Kidney epithelial cell (primary cell): Measurements from ENCODE around the gene SAP25. TPM values are rescaled to one million over a fixed set of nuclear protein-coding genes. Genes with fewer than 3 reads are reported as not detected.

Source experiments
- DNase-seq: peaks from one replicate; pipeline ENCODE4 v3.0.0-alpha.2; 2010; ENCODE audit warnings: low read depth
- H3K27me3 ChIP-seq: 2 replicates; pipeline ENCODE4 v1.6.0; 2011; ENCODE audit warnings: low read length; ENCODE audit not compliant: control insufficient read depth, insufficient read depth
- H3K36me3 ChIP-seq: 2 replicates; pipeline ENCODE4 v1.5.1; 2011; ENCODE audit warnings: low read length; ENCODE audit not compliant: control insufficient read depth, insufficient read depth
- H3K4me3 ChIP-seq: 2 replicates; pipeline ENCODE4 v1.5.1; 2011; ENCODE audit warnings: low read depth, mild to moderate bottlenecking, control low read depth, low read length
- total RNA-seq: library from RNA; depleted of rRNA; stranded (reverse); fragments of >200 nt; gene quantifications from 2 replicates; pipeline ENCODE4 v1.2.3, GENCODE V29; 2015
- TF ChIP-seq, protein P1 (sequence below): IDR thresholded peaks from 2 replicates; pipeline ENCODE4 v1.5.1; 2011; ENCODE audit warnings: mild to moderate bottlenecking, moderate library complexity, low read length, control low read depth, inconsistent platforms; ENCODE audit not compliant: insufficient read depth, poor library complexity, severe bottlenecking

The SAP25 gene
- total RNA-seq, 1 donor from 2014 or later: not detected

DNA sequence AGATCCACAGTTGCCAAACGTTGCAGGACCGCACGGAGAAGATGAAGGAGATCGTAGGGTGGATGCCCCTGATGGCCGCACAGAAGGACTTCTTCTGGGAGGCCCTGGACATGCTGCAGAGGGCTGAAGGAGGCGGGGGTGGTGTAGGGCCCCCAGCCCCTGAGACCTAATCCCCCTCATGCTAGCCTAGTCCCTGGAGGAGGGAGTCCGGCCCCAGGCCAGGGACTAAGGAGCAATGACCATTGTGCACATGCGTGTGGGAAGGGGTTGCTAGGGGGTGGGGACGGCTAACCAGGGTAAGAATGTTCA is 27.0 kb upstream of the SAP25 start:
- Histone ChIP-seq H3K27me3 (no peaks in the 10 kb centered on the region), H3K4me3 (no peak overlapping the region), H3K36me3 (no peaks in the 10 kb centered on the region)
- TF ChIP-seq, protein P1, sequence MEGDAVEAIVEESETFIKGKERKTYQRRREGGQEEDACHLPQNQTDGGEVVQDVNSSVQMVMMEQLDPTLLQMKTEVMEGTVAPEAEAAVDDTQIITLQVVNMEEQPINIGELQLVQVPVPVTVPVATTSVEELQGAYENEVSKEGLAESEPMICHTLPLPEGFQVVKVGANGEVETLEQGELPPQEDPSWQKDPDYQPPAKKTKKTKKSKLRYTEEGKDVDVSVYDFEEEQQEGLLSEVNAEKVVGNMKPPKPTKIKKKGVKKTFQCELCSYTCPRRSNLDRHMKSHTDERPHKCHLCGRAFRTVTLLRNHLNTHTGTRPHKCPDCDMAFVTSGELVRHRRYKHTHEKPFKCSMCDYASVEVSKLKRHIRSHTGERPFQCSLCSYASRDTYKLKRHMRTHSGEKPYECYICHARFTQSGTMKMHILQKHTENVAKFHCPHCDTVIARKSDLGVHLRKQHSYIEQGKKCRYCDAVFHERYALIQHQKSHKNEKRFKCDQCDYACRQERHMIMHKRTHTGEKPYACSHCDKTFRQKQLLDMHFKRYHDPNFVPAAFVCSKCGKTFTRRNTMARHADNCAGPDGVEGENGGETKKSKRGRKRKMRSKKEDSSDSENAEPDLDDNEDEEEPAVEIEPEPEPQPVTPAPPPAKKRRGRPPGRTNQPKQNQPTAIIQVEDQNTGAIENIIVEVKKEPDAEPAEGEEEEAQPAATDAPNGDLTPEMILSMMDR: no peak
- DNase-seq: no peak

DNA sequence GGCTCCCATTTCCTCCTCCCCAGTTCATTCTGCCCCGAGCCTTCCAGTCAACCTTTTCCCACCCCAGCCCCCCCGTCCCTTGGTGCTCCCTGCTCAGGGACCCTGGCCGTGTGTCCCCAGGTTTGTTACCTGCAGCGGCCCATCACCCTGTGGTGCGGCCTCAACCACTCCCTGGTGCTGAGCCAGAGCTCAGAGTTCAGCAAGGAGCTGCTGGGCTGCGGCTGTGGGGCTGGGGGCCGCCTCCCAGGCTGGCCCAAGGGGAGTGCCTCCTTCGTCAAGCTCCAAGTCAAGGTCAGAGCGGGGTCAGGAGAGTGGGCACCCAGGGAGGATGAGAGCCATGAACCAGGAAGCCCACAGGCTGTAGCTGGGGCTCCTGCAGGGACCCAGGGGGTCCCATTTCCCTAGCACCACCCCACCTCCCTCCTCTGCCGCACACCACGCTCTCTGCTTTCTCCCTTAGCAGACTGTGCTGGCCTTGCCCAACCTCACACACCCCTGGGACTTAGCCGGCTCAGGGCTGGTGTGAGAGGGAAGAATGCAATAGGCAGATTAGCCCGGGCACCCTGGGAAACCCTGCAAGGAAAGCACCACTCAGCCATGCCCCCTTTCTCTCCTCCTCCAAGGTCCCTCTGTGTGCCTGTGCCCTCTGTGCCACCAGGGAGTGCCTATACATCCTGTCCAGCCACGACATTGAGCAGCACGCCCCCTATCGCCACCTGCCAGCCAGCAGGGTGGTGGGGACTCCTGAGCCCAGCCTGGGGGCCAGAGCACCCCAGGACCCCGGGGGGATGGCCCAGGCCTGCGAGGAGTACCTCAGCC is 26.4 kb upstream of the SAP25 start:
- H3K27me3 ChIP-seq: no peaks in the 10 kb centered on the region
- TF ChIP-seq, protein P1: no peak
- H3K4me3 ChIP-seq: no peak overlapping the region
- DNase-seq: no peak
- no peaks in the 10 kb centered on the region for H3K36me3 ChIP-seq

DNA sequence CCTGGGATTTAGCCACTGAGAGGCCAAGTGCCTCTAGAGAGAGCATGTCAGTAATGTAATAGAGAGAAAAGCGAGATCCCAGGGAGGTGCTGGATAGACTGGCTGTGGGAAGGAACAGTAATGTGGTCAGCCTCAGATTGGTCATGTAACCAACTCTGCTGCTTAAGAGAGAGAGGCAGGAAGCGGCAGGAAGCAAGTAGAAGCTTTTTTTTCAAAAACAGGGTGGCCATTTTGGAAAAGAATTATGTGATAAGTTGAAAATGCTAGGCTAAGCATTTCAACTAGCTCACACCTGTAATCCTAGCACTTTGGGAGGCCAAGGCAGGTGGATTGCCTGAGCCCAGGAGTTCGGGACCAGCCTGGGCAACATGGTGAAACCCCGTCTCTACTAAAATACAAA is 24.7 kb upstream of the SAP25 start:
- no peak for DNase-seq
- H3K4me3 ChIP-seq: no peak overlapping the region
- no peaks in the 10 kb centered on the region for H3K36me3 ChIP-seq
- TF ChIP-seq, protein P1: no peak
- no peaks in the 10 kb centered on the region for H3K27me3 ChIP-seq

DNA sequence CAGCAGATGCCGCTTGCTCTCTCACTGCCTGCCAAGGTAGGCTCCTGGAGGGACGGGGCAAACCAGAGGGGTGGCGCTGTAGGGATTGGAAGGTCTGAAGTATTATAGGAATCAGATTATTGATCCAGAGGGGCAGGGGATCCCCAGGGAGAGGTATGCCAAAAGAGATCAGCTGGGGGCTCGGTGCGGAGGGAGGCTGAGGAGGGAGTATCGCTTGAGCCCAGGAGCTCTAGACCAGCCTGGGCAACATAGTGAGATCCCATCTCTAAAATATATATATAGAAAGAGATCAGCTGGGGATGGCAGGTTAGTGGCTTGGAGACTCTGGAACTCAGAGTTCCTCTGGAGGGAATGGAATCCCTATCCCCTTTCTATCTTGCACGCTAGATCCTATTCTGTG is 21.5 kb upstream of the SAP25 start:
- TF ChIP-seq, protein P1: no peak
- peaks cover 1% of the 10 kb centered on the region for H3K27me3 ChIP-seq
- no peak for DNase-seq
- no peak overlapping the region for H3K4me3 ChIP-seq
- H3K36me3 ChIP-seq: no peaks in the 10 kb centered on the region

DNA sequence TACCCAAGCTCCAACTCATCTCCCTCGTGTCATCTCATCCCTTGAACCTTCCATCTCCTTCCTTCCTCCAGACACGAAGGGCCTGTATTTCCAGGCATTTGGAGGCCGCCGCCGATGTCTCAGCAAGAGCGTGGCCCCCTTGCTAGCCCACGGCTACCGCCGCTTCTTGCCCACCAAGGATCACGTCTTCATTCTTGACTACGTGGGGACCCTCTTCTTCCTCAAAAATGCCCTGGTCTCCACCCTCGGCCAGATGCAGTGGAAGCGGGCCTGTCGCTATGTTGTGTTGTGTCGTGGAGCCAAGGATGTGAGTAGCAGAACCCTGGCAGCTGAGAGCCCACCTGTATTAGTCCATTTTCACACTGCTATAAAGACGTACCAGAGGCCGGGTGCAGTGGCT is 17.9 kb upstream of the SAP25 start:
- H3K36me3 ChIP-seq: no peaks in the 10 kb centered on the region
- TF ChIP-seq, protein P1: no peak

More for the DNA sequence above, 17.9 kb upstream of the SAP25 start:
- H3K27me3 ChIP-seq: peaks cover 6% of the 10 kb centered on the region
- no peak overlapping the region for H3K4me3 ChIP-seq
- DNase-seq: no peak
